GM06990 (cell line): Measurements from ENCODE around the gene RAPGEF5.

Experiments
- DNase-seq: peaks from one replicate; pipeline ENCODE4 v3.0.0-alpha.2; 2011; ENCODE audit not compliant: insufficient read length; ENCODE audit errors: extremely low read depth
- H3K27me3 ChIP-seq: replicated peaks from 2 replicates; pipeline ENCODE4 v1.6.0; 2011; ENCODE audit warnings: low read length; ENCODE audit not compliant: control insufficient read depth, insufficient read depth
- H3K36me3 ChIP-seq: 2 replicates; pipeline ENCODE4 v1.5.1; 2011; ENCODE audit warnings: low read length; ENCODE audit not compliant: control insufficient read depth, insufficient read depth
- H3K4me3 ChIP-seq: replicated peaks from 2 replicates; pipeline ENCODE4 v1.5.1; 2011; ENCODE audit warnings: low read depth, mild to moderate bottlenecking, control low read depth, low read length
- CTCF ChIP-seq: IDR thresholded peaks from 2 replicates; pipeline ENCODE4 v1.5.1; 2011; ENCODE audit warnings: low read length, control low read depth, mild to moderate bottlenecking, inconsistent platforms; ENCODE audit not compliant: insufficient read depth, poor library complexity, severe bottlenecking

The RAPGEF5 gene

GRCh38 chr7:22400936-22401553 is 44.1 kb upstream of the RAPGEF5 start:
- no peak for DNase-seq
- no peak for TF ChIP-seq CTCF
- no peak overlapping the region for H3K4me3 ChIP-seq
- no peaks in the 10 kb centered on the region for H3K36me3 ChIP-seq
- no peaks in the 10 kb centered on the region for H3K27me3 ChIP-seq

GRCh38 chr7:22400150-22400814 is 43.3 kb upstream of the RAPGEF5 start:
- no peak for TF ChIP-seq CTCF

GRCh38 chr7:22399546-22399945 is 42.6 kb upstream of the RAPGEF5 start:
- no peaks in the 10 kb centered on the region for H3K36me3 ChIP-seq
- TF ChIP-seq CTCF = no peak
- no peak overlapping the region for H3K4me3 ChIP-seq
- no peaks in the 10 kb centered on the region for H3K27me3 ChIP-seq
- no peak for DNase-seq

More at GRCh38 chr7:22400150-22400814, 43.3 kb upstream of the RAPGEF5 start:
- Histone ChIP-seq H3K27me3 (no peaks in the 10 kb centered on the region), H3K4me3 (no peak overlapping the region), H3K36me3 (no peaks in the 10 kb centered on the region)
- no peak for DNase-seq

- DNase-seq = no peak
- TF ChIP-seq CTCF = no peak
- H3K27me3 ChIP-seq = no peaks in the 10 kb centered on the region
- H3K36me3 ChIP-seq = no peaks in the 10 kb centered on the region
- H3K4me3 ChIP-seq = no peak overlapping the region
These were observed 42.1 kb upstream of the RAPGEF5 start for GRCh38 chr7:22399091-22399490.

GRCh38 chr7:22397981-22398380 is 41.0 kb upstream of the RAPGEF5 start:
- H3K27me3 ChIP-seq = no peaks in the 10 kb centered on the region
- H3K36me3 ChIP-seq = no peaks in the 10 kb centered on the region
- no peak for TF ChIP-seq CTCF
- no peak overlapping the region for H3K4me3 ChIP-seq
- no peak for DNase-seq
